Non-pigmented ciliary epithelial cell (primary cell): ENCODE results near the gene WDFY2.
"Not testable (repeated sequence)": the region's sequence is repeated elsewhere in the genome, so short reads cannot be mapped to it uniquely, and the experiment has no call there.

Source experiments
- DNase-seq: peaks from one replicate; pipeline ENCODE4 v3.0.0-alpha.2; 2010; ENCODE audit warnings: low read depth

Gene WDFY2

GRCh38 chr13:51666839-51667238 lies 82.6 kb downstream of the WDFY2 start:
- no peak for DNase-seq

- DNase-seq = no peak
Measured at GRCh38 chr13:51668580-51669195, 84.4 kb downstream of the WDFY2 start.

DNA sequence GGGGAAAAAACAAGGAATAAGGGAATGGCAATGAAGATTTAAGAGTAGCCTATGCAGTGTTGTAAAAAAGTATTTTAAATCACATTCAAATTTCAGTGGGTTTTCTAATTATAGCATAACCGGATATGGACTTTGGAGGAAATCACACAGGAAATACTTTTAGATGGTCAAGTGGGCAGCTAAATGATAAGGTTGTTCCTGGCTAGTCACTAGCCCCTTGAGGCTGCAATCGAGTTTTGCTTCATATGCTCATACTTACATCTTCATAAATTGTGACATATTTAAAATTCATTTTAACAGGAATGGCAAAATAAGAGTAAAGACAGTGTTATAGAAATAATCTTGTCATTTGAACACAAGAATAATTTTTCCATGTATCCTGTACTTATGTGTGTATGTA lies 88.9 kb downstream of the WDFY2 start:
- DNase-seq = no peak

- DNase-seq = no peak
Measured at GRCh38 chr13:51674276-51674675, 90.0 kb downstream of the WDFY2 start.

DNA sequence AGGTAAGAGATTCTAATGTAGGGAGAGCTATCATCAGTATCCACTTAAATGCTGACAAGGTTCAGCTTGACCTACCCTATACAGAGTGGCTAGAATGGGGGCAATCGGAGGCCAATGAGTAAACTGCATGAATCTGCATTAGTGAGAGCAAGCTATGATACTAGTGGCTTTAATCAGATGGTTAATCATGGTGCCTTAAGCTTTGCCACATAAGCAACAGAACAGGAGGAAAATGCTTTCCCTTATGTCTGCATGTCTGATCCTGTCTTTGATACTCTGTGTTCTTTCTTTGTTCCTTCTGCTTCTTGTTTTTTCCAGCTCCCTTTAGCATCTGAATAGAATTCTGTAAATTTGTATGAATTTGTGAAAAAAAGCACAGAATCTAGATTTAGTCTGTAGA lies 91.1 kb downstream of the WDFY2 start:
- no peak for DNase-seq

DNA sequence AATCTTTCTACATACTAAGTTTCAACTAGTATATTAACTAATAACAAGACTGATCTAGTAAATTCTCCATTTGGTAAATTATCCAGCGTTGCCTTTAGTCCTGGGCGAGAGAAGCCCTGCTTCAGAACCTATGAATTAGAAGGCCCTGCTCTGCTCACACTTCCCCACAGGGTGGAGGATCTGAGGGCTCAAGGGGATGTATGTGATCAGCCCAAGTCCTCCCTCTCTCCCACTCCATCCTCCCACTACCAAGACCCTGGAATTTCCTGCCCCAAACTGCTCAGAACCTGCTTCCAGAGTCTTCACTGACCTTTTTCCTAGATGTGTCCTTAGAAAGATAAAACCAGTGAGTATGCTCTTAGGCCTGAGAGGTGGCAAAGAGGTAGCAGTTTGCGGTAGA lies 91.6 kb downstream of the WDFY2 start:
- DNase-seq = no peak

DNA sequence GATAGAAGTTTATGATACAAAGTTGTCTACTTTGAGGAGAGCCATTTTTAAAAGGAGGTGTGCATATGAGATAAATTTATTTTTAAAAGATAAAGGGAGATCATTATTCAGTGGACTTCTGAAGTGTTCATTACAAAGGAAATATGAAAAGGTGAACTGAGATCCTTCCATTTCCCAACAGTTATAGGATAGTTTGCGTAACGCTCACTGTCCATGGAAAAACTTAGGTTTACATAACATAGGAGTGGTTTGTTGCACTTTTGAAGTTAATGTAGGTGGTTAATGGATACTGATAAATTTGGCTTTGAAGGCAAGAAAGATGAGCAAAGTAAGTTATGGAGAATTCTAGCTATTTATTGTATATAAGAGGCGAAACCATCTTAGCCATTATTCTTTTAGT lies 92.5 kb downstream of the WDFY2 start:
- no peak for DNase-seq

- DNase-seq = no peak
Measured at GRCh38 chr13:51678420-51678819, 94.2 kb downstream of the WDFY2 start.

DNA sequence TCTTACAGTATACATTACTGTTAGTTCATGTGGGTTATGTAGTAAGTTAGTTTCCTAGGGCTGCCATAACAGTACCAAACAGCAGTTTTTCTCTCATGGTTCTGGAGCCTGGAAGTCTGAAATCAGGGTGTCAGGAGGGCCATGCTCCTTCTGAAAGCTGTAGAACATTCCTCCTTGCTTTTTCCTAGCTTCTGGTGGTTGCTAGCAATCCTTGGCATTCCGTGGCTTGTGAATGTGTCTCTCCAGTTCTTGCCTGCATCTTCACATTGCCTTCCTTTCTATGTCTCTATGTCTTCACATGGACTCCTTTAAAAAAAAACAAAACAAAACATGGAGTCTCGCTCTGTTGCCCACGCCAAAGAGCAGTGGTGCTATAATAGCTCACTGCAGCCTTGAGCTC lies 95.4 kb downstream of the WDFY2 start:
- DNase-seq = no peak

DNA sequence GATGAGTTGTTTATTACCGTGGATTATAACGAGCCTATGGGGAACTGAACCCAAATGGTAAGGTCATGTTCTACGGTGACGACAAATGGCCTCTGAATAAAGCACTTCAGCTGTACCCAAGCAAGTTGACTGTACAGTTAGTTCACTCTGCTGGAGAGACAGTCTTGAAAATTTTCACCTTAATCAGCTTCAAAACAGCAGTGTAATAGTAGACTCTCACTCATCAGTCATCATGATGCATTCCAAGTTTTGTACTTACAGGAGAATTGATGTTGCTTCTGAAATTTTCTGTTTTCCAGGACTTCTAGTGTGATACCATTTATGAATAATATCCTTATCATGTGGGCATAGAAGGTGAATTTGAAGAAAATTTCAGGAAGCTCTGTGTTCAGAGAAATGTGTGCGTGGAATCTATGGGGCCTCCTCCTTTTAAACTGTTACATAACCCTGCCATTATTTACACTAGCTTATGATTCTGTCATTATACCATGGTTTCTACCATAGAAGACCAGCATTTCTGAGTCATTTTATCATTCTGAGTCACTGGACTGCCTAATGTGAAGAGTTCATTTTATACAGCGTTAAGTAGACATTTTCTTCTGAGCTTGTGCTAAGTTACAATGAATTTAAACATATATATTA lies 96.9 kb downstream of the WDFY2 start:
- peak; percentile 62 for DNase-seq

GRCh38 chr13:51682686-51683085 lies 98.4 kb downstream of the WDFY2 start:
- DNase-seq = no peak

DNA sequence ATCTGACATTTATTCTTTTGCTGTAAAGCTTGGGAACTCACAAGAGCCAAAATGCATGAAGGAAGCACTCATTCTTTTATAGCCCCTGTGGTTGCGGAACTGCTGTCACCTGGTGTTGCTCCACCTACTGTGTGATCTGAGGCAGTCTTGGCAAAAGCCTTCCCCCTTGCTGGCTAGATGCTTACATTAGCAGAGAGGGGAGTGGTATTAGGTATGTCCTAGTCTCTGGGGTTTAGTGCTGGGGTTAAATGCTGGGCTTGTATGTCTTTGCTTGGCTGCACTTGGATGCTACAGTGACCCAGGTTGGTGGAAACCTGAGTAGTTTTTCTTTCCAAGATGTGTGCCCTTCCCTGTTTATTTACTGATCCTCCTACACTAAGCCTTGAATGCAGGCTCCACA lies 99.3 kb downstream of the WDFY2 start:
- DNase-seq = no peak

GRCh38 chr13:51684076-51684475 lies 99.8 kb downstream of the WDFY2 start:
- no peak for DNase-seq

DNA sequence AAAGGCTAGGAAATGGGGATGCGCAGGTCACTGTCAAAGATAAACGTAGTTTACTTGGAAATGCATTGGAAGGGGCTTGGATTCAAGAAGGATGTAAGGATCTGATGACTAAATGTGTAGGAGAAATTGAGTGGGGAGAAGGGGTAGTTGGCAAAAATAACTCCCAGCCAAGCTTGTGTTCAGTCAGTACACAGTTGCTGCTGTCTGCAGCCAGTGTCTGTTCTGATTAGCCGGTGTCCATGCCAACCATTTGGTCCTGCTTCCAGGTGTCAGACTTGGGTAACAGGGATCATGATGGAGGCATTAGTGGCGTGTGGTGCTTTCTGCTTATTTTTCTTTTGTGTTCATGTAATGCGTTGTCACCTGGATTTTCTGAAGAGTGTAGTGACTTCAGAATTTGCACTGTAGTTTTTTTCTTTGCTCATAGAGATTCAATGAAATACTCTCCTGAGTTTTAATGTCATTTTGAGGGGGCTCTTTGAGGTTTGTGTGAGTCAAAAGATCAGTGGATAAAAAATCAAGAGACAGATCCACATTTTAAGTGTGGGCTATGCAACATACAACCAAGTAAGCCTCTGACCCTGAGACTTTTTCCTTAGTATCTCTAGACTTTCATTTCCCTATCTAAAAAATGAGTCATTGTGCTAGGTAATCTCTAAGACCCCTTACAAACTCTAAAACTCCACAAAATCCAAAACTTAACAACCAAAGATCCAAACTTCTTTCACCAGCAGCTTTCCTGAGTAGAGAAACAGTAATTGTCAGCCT lies 103.9 kb downstream of the WDFY2 start:
- DNase-seq = no peak

GRCh38 chr13:51688937-51689662 lies 104.8 kb downstream of the WDFY2 start:
- DNase-seq = no peak

DNA sequence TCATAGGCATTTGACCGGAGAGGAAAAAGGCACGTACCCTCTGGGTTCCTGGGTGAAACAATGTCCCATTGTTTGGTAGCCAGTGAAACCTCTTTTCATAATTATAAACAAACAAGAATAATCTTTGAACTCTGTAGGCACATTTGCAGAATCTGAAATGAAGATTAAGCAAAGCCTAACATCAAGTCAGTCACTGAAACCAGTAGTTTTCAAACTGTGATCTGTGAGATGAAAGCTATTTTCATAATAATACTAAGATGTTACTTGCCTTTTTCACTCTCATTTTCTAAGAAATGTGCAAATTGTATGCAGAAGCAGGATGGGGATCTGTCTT lies 105.4 kb downstream of the WDFY2 start:
- DNase-seq = no peak

DNA sequence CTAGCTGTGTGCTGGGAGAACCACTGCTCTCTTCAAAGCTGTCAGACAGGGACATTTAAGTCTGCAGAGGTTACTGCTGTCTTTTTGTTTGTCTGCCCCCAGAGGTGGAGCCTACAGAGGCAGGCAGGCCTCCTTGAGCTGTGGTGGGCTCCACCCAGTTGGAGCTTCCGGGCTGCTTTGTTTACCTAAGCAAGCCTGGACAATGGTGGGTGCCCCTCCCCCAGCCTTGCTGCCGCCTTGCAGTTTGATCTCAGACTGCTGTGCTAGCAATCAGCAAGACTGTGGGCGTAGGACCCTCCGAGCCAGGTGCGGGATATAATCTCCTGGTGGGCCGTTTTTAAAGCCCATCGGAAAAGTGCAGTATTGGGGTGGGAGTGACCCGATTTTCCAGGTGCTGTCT lies 111.4 kb downstream of the WDFY2 start:
- DNase-seq = not testable (repeated sequence)

DNA sequence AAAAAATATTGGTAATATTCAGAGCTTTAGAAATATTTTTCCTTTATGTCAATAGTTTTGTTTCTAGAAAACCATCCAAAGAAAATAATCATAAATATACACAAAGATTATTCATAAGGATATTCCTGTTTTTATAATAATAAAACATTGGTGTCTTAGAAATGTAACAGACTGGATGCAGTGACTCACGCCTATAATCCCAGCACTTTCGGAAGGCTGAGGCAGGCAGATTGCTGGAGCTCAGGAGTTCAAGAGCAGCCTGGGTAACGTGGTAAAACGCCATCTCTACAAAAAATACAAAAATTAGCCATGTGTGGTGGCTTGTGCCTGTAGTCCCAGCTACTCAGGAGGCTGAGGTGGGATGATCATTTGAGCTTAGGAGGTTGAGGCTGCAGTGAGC lies 112.9 kb downstream of the WDFY2 start:
- no peak for DNase-seq

DNA sequence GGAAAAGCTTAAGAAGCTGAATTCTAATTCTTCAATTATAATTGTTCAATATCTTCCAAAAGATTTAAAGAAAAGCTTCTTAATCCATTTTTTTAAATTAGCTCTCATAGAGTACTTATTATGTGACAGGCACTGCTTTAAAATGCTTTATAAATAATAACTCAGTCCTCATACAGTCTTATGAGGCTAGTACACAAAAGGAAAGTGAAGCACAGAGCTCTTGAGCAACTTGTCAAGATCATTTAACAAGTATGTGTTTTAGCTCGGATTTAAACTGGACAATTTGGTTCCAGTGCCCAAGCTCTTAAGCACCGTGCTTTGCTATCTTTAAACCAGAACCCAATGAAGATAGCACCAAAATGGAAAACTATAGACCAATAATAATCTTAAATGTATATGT lies 113.6 kb downstream of the WDFY2 start:
- no peak for DNase-seq

DNA sequence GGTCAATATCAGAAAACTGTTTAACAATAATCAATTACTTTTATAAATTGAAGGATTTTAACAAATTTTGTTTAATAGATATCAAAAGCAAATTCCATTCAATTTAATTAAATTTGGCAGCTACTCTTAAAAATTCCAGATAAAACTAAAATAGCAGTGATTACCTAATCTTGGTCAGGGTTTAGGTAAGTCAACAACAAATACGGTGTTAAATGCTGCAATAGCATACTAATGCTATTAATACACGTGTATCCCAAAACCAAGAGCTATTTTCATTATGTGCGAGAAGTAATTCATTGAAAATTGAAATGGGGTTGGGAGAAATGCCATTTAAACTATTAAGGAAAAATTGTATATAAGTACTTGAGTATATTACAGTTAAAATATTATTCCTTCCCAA lies 114.1 kb downstream of the WDFY2 start:
- DNase-seq = no peak

DNA sequence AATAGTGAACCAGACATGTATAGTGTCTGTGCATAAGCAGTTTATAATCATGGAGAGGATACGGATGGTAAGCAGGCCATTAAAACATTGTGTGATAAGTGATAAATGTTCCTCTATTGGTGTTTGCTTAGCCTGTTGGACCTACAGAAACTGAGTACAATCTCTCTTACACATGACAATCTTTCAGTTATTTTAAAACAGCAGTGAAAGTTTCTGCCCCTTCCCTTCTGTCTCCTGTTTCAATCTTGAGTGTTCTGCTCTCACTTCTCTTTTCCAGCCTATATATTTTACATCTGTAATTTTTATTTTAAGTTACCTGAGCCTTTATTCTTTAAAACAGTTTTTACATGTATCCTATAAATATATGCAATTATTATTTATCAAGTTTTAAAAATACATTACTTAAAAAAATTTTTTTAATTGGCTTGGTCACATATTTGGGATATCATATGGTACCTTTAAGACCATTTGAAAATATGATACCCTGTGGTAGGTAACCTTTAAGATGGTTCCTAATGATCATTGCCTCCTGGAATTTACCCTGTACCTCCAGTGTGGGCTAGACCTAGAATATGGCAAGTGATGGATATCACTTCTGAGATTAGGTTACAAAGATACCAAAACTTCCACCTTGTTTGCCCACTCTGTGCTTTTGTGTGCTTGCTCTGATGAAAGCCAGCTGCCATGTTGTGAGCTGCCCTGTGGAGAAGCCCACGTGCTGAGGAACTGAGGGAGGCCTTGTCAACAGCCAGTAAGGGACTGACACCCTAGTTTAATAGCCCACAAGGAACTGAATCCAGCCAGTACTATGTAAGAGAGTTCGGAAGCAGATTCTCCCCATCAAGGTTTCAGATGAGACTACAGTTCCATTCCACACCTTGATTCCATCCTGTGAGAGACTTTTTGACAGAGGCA lies 120.4 kb downstream of the WDFY2 start:
- DNase-seq = no peak

DNA sequence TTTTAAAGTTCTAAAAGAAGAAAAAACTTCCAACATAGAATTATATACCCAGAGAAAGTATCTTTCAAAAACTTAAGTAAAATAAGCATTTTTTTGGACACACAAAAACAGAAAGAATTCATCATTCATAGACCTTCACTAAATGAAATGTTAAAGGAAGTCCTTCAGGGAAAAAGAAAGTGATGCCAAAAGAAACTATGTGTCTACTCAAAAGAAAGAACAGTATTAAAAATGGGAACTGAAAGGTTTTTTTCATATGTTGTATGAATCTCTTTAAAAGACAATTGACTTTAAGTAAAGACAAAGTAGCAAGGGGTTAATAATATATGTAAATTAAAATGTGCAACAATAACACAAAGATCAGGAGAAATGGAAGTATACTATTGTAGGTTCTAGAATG lies 123.2 kb downstream of the WDFY2 start:
- no peak for DNase-seq
